H1 (cell line): ENCODE measurements around the gene GALNT18. TPM values are rescaled to one million over a fixed set of nuclear protein-coding genes. Genes with fewer than 3 reads are reported as not detected.

Source experiments
- CTCF ChIA-PET: fragments of 300-600 bp; sonication (Branson Sonifier 250); formaldehyde crosslinking; loops from one replicate; lab custom pipeline; 2021; ENCODE audit not compliant: partially characterized antibody; lab: Charles Lee
- POLR2A ChIA-PET: fragments of 300-600 bp; sonication (Branson Sonifier 250); formaldehyde crosslinking; loops from one replicate; lab custom pipeline; 2021; ENCODE audit warnings: inconsistent platforms; ENCODE audit not compliant: partially characterized antibody; lab: Charles Lee
- DNase-seq, 2 experiments: peaks; one replicate each; pipeline versions ENCODE4 v3.0.0 to v3.0.0-alpha.2; 2010 to 2022; ENCODE audit warnings: low spot score in 2 of 2, low read depth in 1 of 2, mixed read lengths in 1 of 2
- FAIRE-seq: peaks from 2 replicates; lab custom pipeline; 2011; peaks lifted over from hg19 to GRCh38; lab: Jason Lieb, UNC
- H2AFZ ChIP-seq: 2 replicates; pipeline ENCODE4 v1.8.1; 2012; ENCODE audit warnings: low read length, inconsistent platforms
- H2AK5ac ChIP-seq: 2 replicates; pipeline ENCODE4 v1.6.1; 2013; ENCODE audit warnings: low read depth, low read length
- H2BK120ac ChIP-seq: replicated peaks from 2 replicates; pipeline ENCODE3; 2013; ENCODE audit warnings: low read depth, low read length, inconsistent platforms
- H2BK12ac ChIP-seq: 2 replicates; pipeline ENCODE4 v1.6.1; 2013; ENCODE audit warnings: low read depth, low read length
- H2BK15ac ChIP-seq: 2 replicates; pipeline ENCODE4 v1.6.1; 2013; ENCODE audit warnings: low read length
- H2BK20ac ChIP-seq: 2 replicates; pipeline ENCODE4 v1.6.1; 2013; ENCODE audit warnings: low read length
- H2BK5ac ChIP-seq: 2 replicates; pipeline ENCODE4 v1.6.1; 2013; ENCODE audit warnings: low read depth, low read length
- H3K14ac ChIP-seq: 2 replicates; pipeline ENCODE4 v1.6.1; 2013; ENCODE audit warnings: inconsistent platforms; ENCODE audit not compliant: insufficient read length
- H3K18ac ChIP-seq: 2 replicates; pipeline ENCODE4 v1.6.1; 2013; ENCODE audit warnings: low read length; ENCODE audit errors: extremely low read depth
- H3K23ac ChIP-seq: 2 replicates; pipeline ENCODE4 v1.6.1; 2013; ENCODE audit warnings: inconsistent platforms; ENCODE audit not compliant: insufficient read length
- H3K23me2 ChIP-seq: 2 replicates; pipeline ENCODE4 v1.6.1; 2013; ENCODE audit warnings: low read depth, low read length
- H3K27ac ChIP-seq: 2 replicates; pipeline ENCODE4 v1.6.1; 2011; ENCODE audit warnings: low read depth, low read length, inconsistent platforms
- H3K27me3 ChIP-seq, 4 experiments: replicated peaks in 1 of 4; 1 replicate in 1 of 4; 2 replicates in 3 of 4; pipeline versions ENCODE4 v1.6.1 to v1.8.1; 2011 to 2013; ENCODE audit warnings: low read length in 3 of 4, mild to moderate bottlenecking in 3 of 4, inconsistent platforms in 2 of 4, mixed read lengths in 2 of 4, moderate library complexity in 1 of 4; ENCODE audit not compliant: control insufficient read depth in 3 of 4, insufficient read depth in 3 of 4; ENCODE audit errors: extremely low read depth in 1 of 4
- H3K36me3 ChIP-seq, 4 experiments: 2 replicates each; pipeline versions ENCODE4 v1.6.1 to v1.8.1; 2011 to 2013; ENCODE audit warnings: mild to moderate bottlenecking in 4 of 4, low read length in 3 of 4, moderate library complexity in 2 of 4, control low read depth in 1 of 4, inconsistent platforms in 1 of 4; ENCODE audit not compliant: insufficient read depth in 4 of 4, control insufficient read depth in 2 of 4
- H3K4ac ChIP-seq: replicated peaks from 2 replicates; pipeline ENCODE3; 2013; ENCODE audit warnings: low read length, low read depth, mixed read lengths, inconsistent platforms; ENCODE audit not compliant: insufficient read length
- H3K4me1 ChIP-seq, 4 experiments: replicated peaks in 1 of 4; 1 replicate in 1 of 4; 2 replicates in 3 of 4; pipeline versions ENCODE4 v1.6.1 to v1.8.1; 2011 to 2013; ENCODE audit warnings: low read length in 3 of 4, inconsistent platforms in 2 of 4, mixed read lengths in 1 of 4; ENCODE audit not compliant: insufficient read depth in 4 of 4, control insufficient read depth in 3 of 4
- H3K4me2 ChIP-seq, 2 experiments: 2 replicates each; pipeline versions ENCODE4 v1.6.1 to v1.8.1; 2011 to 2013; ENCODE audit warnings: low read depth in 2 of 2, low read length in 2 of 2, control low read depth in 1 of 2, inconsistent platforms in 1 of 2, mild to moderate bottlenecking in 1 of 2; ENCODE audit not compliant: insufficient read depth in 1 of 2
- H3K4me3 ChIP-seq, 4 experiments: fragments of 200-600, 300-600 bp in 1 of 4; sonication (generic), shearing (Covaris generic), sonication (Bioruptor Twin) in 1 of 4; 2 replicates each; pipeline versions ENCODE4 v1.5.1 to v1.8.1; 2011 to 2016; ENCODE audit warnings: low read length in 4 of 4, low read depth in 3 of 4, control low read depth in 2 of 4, inconsistent platforms in 2 of 4, mild to moderate bottlenecking in 2 of 4, mixed read lengths in 1 of 4, moderate library complexity in 1 of 4; ENCODE audit not compliant: insufficient read depth in 2 of 4; ENCODE audit errors: extremely low read depth in 1 of 4
- H3K56ac ChIP-seq: replicated peaks from 2 replicates; pipeline ENCODE3; 2013; ENCODE audit warnings: low read depth, mild to moderate bottlenecking, mixed read lengths, low read length, inconsistent platforms; ENCODE audit not compliant: insufficient read length
- H3K79me1 ChIP-seq: 2 replicates; pipeline ENCODE4 v1.6.1; 2013; ENCODE audit warnings: low read depth, low read length, control low read depth
- H3K79me2 ChIP-seq, 2 experiments: 2 replicates each; pipeline versions ENCODE4 v1.6.1 to v1.8.1; 2012 to 2013; ENCODE audit warnings: low read length in 2 of 2, mild to moderate bottlenecking in 2 of 2, inconsistent platforms in 1 of 2; ENCODE audit not compliant: insufficient read depth in 2 of 2, control insufficient read depth in 1 of 2
- H3K9ac ChIP-seq, 4 experiments: replicated peaks in 1 of 4; 1 replicate in 1 of 4; 2 replicates in 3 of 4; pipeline versions ENCODE4 v1.6.1 to v1.8.1; 2011 to 2013; ENCODE audit warnings: low read depth in 3 of 4, low read length in 3 of 4, control low read depth in 2 of 4, mild to moderate bottlenecking in 2 of 4, moderate library complexity in 2 of 4, inconsistent platforms in 1 of 4; ENCODE audit errors: extremely low read depth in 1 of 4
- H3K9me3 ChIP-seq, 2 experiments: 2 replicates each; pipeline versions ENCODE4 v1.6.1 to v1.8.1; 2012 to 2013; ENCODE audit warnings: mild to moderate bottlenecking in 2 of 2, moderate library complexity in 2 of 2, control low read depth in 1 of 2, inconsistent platforms in 1 of 2, low read depth in 1 of 2, low read length in 1 of 2, mixed read lengths in 1 of 2; ENCODE audit not compliant: insufficient read depth in 2 of 2
- H4K20me1 ChIP-seq, 2 experiments: replicated peaks in 1 of 2; 2 replicates each; pipeline versions ENCODE3 to v1.8.1; 2011 to 2013; ENCODE audit warnings: inconsistent platforms in 2 of 2, low read length in 2 of 2, mild to moderate bottlenecking in 1 of 2; ENCODE audit not compliant: insufficient read depth in 2 of 2, control insufficient read depth in 1 of 2
- H4K5ac ChIP-seq: 2 replicates; pipeline ENCODE4 v1.6.1; 2013; ENCODE audit warnings: low read length, low read depth, mixed read lengths, inconsistent platforms; ENCODE audit not compliant: insufficient read length
- H4K8ac ChIP-seq: 2 replicates; pipeline ENCODE4 v1.8.0; 2013; ENCODE audit warnings: mild to moderate bottlenecking, moderate library complexity, low read length, inconsistent platforms; ENCODE audit not compliant: insufficient read depth; ENCODE audit errors: extremely low read depth
- H4K91ac ChIP-seq: replicated peaks from 2 replicates; pipeline ENCODE3; 2013; ENCODE audit warnings: low read length, mixed read lengths, inconsistent platforms; ENCODE audit not compliant: insufficient read length
- BRCA1 ChIP-seq: IDR thresholded peaks from 2 replicates; pipeline ENCODE4 v1.6.1; 2012; ENCODE audit warnings: low read depth, low read length, improper control_type of control experiment
- CHD1 ChIP-seq: IDR thresholded peaks from 2 replicates; pipeline ENCODE4 v1.6.1; 2012; ENCODE audit warnings: low read depth, low read length, improper control_type of control experiment
- KDM4A ChIP-seq: IDR thresholded peaks from one replicate; pipeline ENCODE4 v1.7.1; 2012; ENCODE audit warnings: low read depth, mild to moderate bottlenecking, moderate library complexity, low read length, inconsistent platforms; ENCODE audit not compliant: severe bottlenecking
- KDM5A ChIP-seq: fragments of 200-600 bp; IDR thresholded peaks from 2 replicates; pipeline ENCODE4 v1.7.1; 2012; ENCODE audit warnings: mild to moderate bottlenecking, low read length, inconsistent platforms, mixed read lengths
- POU5F1 ChIP-seq: IDR thresholded peaks from 2 replicates; pipeline ENCODE4 v1.6.1; 2011; ENCODE audit warnings: low read depth, mild to moderate bottlenecking, low read length, moderate library complexity
- SAP30 ChIP-seq: fragments of 300-600 bp; sonication (generic); IDR thresholded peaks from 2 replicates; pipeline ENCODE4 v1.7.1; 2012; ENCODE audit warnings: low read length, moderate library complexity, mild to moderate bottlenecking, inconsistent platforms; ENCODE audit not compliant: insufficient read depth, insufficient replicate concordance
- WGBS, 2 experiments: shearing (Covaris generic) in 1 of 2; methylation state at CpG; one replicate each; pipeline versions ENCODE4 v1.1.6 to v1.1.7; 2013 to 2015; ENCODE audit warnings: low lambda C conversion rate in 2 of 2, mixed read lengths in 2 of 2, inconsistent platforms in 1 of 2, low coverage in 1 of 2, missing lambda C conversion rate in 1 of 2; ENCODE audit not compliant: insufficient replicate concordance in 2 of 2, insufficient coverage in 1 of 2, insufficient read length in 1 of 2; ENCODE audit errors: extremely low coverage in 1 of 2, missing lambda C conversion rate in 1 of 2; 5-methylcytosine and 5-hydroxymethylcytosine counted together
- polyA plus RNA-seq, 7 experiments: library from polyadenylated mRNA; depleted of rRNA in 3 of 7; stranded (reverse) in 5 of 7; unstranded in 2 of 7; fragments of >200 nt in 5 of 7; fragments of 200-250 nt in 2 of 7; gene quantifications; 1 replicate in 5 of 7; 2 replicates in 1 of 7; 4 replicates in 1 of 7; pipeline versions ENCODE4 v1.2.1 to v1.2.3, GENCODE V29; 2011 to 2013; ENCODE audit warnings: missing spikeins in 2 of 7, mixed read lengths in 2 of 7
- total RNA-seq: library from RNA; stranded (reverse); fragmentation: NEBNext Ultra II Directional; extraction: Animal tissue kit (Norgen Biotek cat#: 25700); gene quantifications from 2 replicates; pipeline ENCODE4 v1.2.1, GENCODE V29; 2021
- TF ChIP-seq, protein P1 (sequence below): IDR thresholded peaks from 2 replicates; pipeline ENCODE4 v1.6.1; 2012; ENCODE audit warnings: inconsistent platforms
- TF ChIP-seq, protein P2 (sequence below): IDR thresholded peaks from 2 replicates; pipeline ENCODE4 v1.6.1; 2012; ENCODE audit warnings: low read length, inconsistent platforms

Gene GALNT18
- total and polyA plus RNA-seq, 2 of the 8 experiments (the other 6 are each of a cell fraction or from before 2014, with no cell fraction given), result 6.0 to 9.4 TPM

DNA sequence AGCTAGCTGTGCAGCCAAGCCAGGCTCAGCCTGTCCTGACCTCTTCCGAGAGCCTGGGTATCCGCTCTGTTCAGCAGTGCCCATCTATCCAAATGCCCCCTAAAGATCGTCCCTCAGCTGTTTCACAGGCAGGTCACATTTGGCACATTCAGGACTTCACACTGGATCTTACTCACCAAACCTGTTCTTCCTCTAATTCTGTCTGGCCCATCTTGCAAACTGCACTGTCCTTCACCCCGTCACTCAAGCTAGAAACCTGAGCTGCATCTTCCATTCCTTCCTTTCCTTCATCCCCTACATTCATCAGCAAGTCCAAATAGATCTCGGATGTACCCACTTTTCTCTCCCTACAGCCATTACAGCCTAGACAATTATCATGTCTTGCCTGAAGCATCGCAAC lies 208.0 kb downstream of the GALNT18 start:
- H3K79me1 ChIP-seq, result no peaks in the 10 kb centered on the region
- no peak overlapping the region for H3K23ac ChIP-seq
- no peak overlapping the region for H2BK15ac ChIP-seq
- no peaks in the 10 kb centered on the region for H4K20me1 ChIP-seq
- peaks cover 0 to 6% (median 1%) of the 10 kb centered on the region in 4 experiments; a peak in 2 of 7 replicates for H3K4me1 ChIP-seq
- ChIA-PET CTCF (interaction anchor here (0.8 to 2.5 kb wide), 6 partner anchors 9 to 374 kb away, joined by 3 to 13 read pairs (median 4); no protein-coding TSS in a partner anchor), POLR2A (no interaction called here)
- H3K79me2 ChIP-seq, result no peaks in the 10 kb centered on the region
- H3K18ac ChIP-seq, result no peak overlapping the region
- no peak overlapping the region for H3K9ac ChIP-seq
- no peaks in the 10 kb centered on the region for H3K9me3 ChIP-seq
- no peak overlapping the region for H2BK120ac ChIP-seq
- H3K36me3 ChIP-seq, result no peaks in the 10 kb centered on the region
- H3K27ac ChIP-seq, result no peak overlapping the region
- H2AFZ ChIP-seq, result no peak overlapping the region
- H3K4me2 ChIP-seq, result no peak overlapping the region
- no peak overlapping the region for H2BK20ac ChIP-seq
- DNase-seq (no peak), FAIRE-seq (no peak)
- no peak overlapping the region for H3K4me3 ChIP-seq
- 94% methylated on average over 6 of the region's 6 CpGs; no CpG with 5 or more reads in 1 of the 2 experiments for WGBS, 2 experiments
- H3K56ac ChIP-seq, result no peak overlapping the region
- H3K14ac ChIP-seq, result no peak overlapping the region
- no peak overlapping the region for H4K8ac ChIP-seq
- H4K5ac ChIP-seq, result no peak overlapping the region
- no peak overlapping the region for H2AK5ac ChIP-seq
- no peak overlapping the region for H3K4ac ChIP-seq
- no peak overlapping the region for H2BK12ac ChIP-seq
- no peak overlapping the region for H2BK5ac ChIP-seq
- H3K27me3 ChIP-seq, result no peaks in the 10 kb centered on the region
- no peaks in the 10 kb centered on the region for H3K23me2 ChIP-seq
- H4K91ac ChIP-seq, result no peak overlapping the region
- TF ChIP-seq KDM5A, result no peak
- TF ChIP-seq, protein P1, sequence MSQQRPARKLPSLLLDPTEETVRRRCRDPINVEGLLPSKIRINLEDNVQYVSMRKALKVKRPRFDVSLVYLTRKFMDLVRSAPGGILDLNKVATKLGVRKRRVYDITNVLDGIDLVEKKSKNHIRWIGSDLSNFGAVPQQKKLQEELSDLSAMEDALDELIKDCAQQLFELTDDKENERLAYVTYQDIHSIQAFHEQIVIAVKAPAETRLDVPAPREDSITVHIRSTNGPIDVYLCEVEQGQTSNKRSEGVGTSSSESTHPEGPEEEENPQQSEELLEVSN, result no peak
- TF ChIP-seq KDM4A, result no peak
- no peak for TF ChIP-seq SAP30
- TF ChIP-seq CHD1, result no peak
- TF ChIP-seq, protein P2, sequence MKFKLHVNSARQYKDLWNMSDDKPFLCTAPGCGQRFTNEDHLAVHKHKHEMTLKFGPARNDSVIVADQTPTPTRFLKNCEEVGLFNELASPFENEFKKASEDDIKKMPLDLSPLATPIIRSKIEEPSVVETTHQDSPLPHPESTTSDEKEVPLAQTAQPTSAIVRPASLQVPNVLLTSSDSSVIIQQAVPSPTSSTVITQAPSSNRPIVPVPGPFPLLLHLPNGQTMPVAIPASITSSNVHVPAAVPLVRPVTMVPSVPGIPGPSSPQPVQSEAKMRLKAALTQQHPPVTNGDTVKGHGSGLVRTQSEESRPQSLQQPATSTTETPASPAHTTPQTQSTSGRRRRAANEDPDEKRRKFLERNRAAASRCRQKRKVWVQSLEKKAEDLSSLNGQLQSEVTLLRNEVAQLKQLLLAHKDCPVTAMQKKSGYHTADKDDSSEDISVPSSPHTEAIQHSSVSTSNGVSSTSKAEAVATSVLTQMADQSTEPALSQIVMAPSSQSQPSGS, result no peak
- TF ChIP-seq POU5F1, result no peak
- no peak for TF ChIP-seq BRCA1
